Inferior parietal cortex (tissue), 1 donor: ENCODE data around the gene TMEM119.

Source experiments
- DNase-seq: peaks from one replicate; pipeline ENCODE4 v3.0.0-alpha.2; 2016; ENCODE audit errors: extremely low spot score

TMEM119 gene

DNA sequence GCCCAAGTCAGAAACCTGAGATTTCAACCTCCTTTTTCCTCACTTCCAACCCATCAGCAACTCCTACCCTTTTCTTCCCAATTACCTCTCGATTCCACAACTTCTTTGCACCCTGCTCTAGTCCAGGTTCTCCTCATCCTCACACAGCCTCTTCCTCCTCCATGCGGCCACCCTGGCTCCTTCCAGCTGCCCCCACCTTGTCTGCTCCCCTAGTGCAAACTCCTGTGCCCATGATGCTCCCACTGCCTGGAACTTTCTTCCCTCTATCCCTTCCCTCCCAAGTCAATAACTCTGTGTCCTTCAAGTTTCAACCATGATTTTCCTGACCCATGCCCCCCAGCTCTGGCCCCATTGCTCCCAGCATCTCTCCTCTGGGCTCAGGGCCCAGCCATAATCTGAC is 18.5 kb upstream of the TMEM119 start:
- no peak for DNase-seq

DNA sequence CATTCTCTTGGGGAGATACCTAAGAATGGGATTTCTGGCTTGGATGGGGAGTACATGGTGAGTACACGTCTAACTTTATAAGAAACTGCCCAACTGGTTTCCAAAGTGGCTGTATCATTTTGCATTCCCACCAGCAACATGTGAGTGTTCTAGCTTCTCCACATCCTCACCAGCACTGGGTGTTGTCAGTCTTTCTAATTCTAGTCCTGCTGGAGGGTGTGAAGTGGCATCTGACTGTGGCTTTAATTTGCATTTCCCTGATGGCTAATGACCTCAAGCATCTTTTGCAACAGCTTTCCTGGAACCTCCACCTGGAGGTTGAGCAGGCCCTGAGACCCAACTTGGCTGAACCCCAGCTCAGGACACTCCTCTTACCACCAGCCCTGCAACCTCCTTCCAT is 18.0 kb upstream of the TMEM119 start:
- no peak for DNase-seq

GRCh38 chr12:108614639-108615038 is 16.8 kb upstream of the TMEM119 start:
- DNase-seq: no peak

- DNase-seq: no peak
Observed at GRCh38 chr12:108614041-108614440, 16.2 kb upstream of the TMEM119 start.

GRCh38 chr12:108613548-108613947 is 15.7 kb upstream of the TMEM119 start:
- no peak for DNase-seq

GRCh38 chr12:108612788-108613282 is 15.0 kb upstream of the TMEM119 start:
- no peak for DNase-seq

DNA sequence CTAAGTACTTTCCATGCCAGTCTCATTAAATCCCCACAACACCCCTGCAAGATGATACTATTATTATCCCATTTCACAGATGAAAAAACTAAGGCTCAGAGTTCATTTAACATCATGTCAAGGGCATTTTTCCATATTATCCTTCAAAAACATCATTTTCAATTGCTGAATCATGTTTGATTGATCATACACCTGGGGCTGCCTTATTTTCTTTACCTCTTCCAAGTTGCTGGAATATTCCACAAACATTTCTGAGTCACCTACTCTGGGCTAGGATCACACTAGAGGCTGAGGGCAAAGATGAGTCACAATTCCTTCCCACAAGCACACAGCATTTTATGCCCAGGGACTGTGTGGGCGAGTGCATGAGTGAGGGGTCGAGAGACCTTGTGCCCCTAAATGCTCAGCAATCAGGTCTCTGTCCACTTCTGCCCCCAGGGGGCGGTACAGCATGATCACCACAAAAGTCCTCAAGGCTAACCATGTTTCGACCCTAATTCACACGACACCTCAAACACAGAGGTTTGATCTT is 14.1 kb upstream of the TMEM119 start:
- DNase-seq: no peak

DNA sequence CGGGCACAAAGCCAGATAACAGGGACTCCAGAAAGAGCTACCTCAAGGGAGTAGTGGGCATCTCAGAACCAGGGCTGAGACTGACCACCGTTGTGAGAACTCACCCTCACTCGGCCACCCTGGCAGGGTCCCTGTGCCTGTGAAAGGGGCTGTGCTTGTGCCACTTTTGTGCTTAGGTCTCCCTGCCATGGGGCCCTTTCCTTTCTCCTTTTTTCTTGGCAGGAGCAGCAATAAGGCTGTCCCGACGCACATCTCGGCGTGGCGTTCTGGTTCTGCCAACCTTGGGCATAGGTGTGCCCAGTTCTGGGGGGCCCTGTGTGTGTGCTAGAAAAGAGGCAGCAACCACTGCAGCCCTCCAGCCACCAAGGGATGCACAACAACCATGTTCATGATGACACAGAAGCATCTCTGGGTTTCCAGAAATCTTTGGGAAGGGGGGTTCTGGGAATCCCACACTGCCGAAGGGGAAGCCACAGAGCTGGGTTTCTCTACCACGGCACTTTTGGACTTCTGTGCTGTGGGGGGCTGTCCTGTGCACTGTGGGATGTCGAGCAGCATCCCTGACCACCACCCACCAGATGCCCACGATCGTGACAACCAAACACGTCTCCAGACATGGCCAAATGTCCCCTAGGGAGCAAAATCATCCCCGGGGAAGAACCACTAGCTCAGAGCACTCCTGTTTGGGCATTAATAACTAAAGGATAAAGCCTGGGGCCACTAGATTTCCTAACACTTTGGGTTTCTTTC is 13.1 kb upstream of the TMEM119 start:
- no peak for DNase-seq

DNA sequence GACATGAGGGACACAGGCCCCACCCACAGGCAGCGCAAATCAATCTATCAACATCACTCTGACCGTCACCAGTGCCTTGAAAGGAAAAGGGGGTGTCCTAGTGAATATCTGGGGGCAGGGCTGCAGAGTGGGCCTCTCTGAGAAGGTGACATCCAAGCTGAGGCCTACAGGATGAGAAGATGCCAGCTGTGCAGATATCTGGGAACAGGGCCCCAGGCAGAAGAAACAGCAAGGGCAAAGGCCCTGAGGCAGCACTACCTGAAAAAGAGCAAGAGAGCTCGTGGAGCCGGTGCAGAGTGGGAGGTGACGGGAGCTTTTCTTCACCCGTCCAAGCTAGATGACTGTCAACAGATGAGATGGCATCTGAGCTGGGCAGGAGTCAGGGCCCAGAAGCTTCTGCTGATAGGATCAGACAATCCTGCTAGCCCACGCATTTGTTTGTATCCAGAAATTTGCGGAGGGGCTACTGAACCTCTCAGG is 12.5 kb upstream of the TMEM119 start:
- DNase-seq: no peak

GRCh38 chr12:108609537-108610335 is 11.9 kb upstream of the TMEM119 start:
- no peak for DNase-seq

GRCh38 chr12:108608616-108609015 is 10.7 kb upstream of the TMEM119 start:
- no peak for DNase-seq

DNA sequence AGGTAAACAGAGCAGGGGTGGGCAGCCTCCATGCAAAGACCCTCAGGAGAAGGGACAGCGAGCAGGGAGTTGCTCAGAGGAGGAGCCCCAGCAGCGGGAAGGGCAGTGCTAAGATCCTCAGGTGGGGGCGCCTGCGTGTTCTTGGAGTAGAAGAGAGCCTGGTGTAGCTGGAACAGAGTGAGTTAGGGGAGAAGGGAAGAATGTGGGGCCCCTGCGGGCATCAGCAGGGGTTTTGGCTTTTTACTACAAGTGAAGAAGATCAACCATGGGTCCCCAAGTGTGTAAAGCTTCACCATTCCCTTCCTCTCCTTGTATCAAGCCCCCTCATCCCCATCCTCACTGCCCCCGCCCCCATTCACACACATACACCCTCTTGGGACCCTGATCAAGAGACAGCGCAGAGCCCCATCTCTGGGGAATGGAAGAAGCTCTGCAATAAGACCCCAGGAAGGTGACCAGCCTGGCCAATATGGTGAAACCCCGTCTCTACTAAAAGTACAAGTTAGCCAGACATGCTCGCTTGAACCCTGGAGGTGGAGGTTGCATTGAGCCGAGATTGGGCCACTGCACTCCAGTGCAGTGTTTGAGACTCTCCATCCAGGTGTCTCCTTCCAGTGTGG is 10.2 kb upstream of the TMEM119 start:
- no peak for DNase-seq

GRCh38 chr12:108606492-108606891 is 8.6 kb upstream of the TMEM119 start:
- DNase-seq: no peak

GRCh38 chr12:108605690-108606406 is 8.0 kb upstream of the TMEM119 start:
- DNase-seq: no peak

DNA sequence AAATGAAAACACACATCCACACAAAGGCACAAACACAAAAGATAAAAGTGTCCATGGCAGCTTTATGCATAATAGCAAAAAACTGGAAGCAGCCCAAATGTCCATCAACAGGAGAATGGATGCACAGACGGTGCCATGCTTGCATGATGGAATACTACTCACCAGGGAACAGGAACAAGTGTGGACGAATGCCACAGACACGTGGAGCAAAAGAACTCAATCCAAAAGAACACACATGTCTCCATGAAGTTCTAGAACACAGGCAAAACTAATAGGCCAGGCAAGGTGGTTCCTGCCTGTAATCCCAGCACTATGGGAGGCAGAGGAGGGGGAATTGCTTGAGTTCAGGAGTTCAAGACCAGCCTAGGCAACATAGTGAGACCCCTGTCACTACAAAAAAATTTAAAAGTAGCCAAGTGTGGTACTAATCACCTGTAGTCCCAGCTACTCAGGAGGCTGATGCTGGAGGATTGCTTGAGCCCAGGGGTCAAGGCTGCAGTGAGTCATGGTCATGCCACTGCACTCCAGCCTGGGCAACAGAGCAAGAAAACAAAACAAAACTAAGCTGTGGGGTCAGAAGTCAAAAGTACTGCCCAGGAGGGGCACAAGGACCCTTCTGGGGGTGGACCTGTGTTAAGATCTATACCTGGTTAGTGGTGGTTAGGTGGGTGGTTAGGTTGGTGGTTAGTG is 7.3 kb upstream of the TMEM119 start:
- no peak for DNase-seq

- no peak for DNase-seq
Observed at GRCh38 chr12:108604208-108604941, 6.5 kb upstream of the TMEM119 start.

GRCh38 chr12:108603743-108604142 is 5.9 kb upstream of the TMEM119 start:
- DNase-seq: no peak

GRCh38 chr12:108602976-108603704 is 5.3 kb upstream of the TMEM119 start:
- no peak for DNase-seq

DNA sequence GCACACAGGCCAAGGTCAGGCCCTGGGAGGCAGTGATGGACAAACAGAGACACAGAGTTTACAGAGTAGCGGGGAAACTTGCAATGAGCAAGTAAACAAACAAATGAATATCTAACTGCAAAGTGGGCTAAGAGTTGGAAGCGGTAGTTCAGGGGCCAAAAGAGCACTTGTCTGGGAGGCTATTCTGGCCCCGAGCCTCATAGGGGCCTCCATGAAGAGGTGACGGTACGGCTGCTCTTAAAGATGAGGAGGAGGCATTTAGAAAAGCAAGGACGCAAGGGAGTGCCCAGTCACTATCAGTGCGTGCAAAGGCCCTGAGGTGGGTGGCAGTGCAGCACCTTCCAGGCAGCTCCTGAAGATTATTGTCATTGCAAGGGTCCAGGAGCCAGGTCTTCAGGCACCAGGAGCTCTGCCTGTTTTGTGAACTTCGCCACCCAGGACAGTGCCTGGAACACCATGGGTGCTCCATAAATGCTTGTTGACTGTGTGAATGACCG is 4.4 kb upstream of the TMEM119 start:
- DNase-seq: no peak

- DNase-seq: no peak
Observed at GRCh38 chr12:108600702-108601007, 2.8 kb upstream of the TMEM119 start.
